Left kidney (tissue), 8 donors: Measurements from ENCODE around the gene TUT1. TPM values are rescaled to one million over a fixed set of nuclear protein-coding genes. Genes with fewer than 3 reads are reported as not detected.
"Not testable (repeated sequence)": the region's sequence is repeated elsewhere in the genome, so short reads cannot be mapped to it uniquely, and the experiment has no call there.

Experiments used
- DNase-seq: peaks from one replicate; pipeline ENCODE4 v3.0.0-alpha.2; 2013
- long read RNA-seq, 8 donors: transcript quantifications; one replicate each; lab custom pipeline, GENCODE V29; 2026
- polyA plus RNA-seq: library from polyadenylated mRNA; unstranded; fragments of 120-200 nt; gene quantifications from one replicate; pipeline ENCODE4 v1.2.1, GENCODE V29; 2013; ENCODE audit not compliant: insufficient read length

Gene TUT1, protein sequence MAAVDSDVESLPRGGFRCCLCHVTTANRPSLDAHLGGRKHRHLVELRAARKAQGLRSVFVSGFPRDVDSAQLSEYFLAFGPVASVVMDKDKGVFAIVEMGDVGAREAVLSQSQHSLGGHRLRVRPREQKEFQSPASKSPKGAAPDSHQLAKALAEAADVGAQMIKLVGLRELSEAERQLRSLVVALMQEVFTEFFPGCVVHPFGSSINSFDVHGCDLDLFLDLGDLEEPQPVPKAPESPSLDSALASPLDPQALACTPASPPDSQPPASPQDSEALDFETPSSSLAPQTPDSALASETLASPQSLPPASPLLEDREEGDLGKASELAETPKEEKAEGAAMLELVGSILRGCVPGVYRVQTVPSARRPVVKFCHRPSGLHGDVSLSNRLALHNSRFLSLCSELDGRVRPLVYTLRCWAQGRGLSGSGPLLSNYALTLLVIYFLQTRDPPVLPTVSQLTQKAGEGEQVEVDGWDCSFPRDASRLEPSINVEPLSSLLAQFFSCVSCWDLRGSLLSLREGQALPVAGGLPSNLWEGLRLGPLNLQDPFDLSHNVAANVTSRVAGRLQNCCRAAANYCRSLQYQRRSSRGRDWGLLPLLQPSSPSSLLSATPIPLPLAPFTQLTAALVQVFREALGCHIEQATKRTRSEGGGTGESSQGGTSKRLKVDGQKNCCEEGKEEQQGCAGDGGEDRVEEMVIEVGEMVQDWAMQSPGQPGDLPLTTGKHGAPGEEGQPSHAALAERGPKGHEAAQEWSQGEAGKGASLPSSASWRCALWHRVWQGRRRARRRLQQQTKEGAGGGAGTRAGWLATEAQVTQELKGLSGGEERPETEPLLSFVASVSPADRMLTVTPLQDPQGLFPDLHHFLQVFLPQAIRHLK
- polyA plus RNA-seq = 24.8 TPM
- long read RNA-seq, donor 1, partial matches to known transcripts = 9 of 11 reads
- long read RNA-seq, donor 1, other reads (novel, unspliced or antisense) = 0 of 11 reads
- long read RNA-seq, donor 2, partial matches to known transcripts = 5 of 10 reads
- long read RNA-seq, donor 2, other reads (novel, unspliced or antisense) = 0 of 10 reads
- long read RNA-seq, donor 3, partial matches to known transcripts = 0 of 3 reads
- long read RNA-seq, donor 3, other reads (novel, unspliced or antisense) = 0 of 3 reads
- long read RNA-seq, donor 4 = 0 reads
- long read RNA-seq, donor 5, partial matches to known transcripts = 0 of 2 reads
- long read RNA-seq, donor 5, other reads (novel, unspliced or antisense) = 0 of 2 reads
- long read RNA-seq, donor 6, partial matches to known transcripts = 0 of 1 reads
- long read RNA-seq, donor 6, other reads (novel, unspliced or antisense) = 0 of 1 reads
- long read RNA-seq, donor 7, transcript TUT1-202 (9 exons, 2,826 nt) = major isoform, 5 of 9 reads
- long read RNA-seq, donor 7, partial matches to known transcripts = 0 of 9 reads
- long read RNA-seq, donor 7, other reads (novel, unspliced or antisense) = 0 of 9 reads
- long read RNA-seq, donor 8, partial matches to known transcripts = 0 of 4 reads
- long read RNA-seq, donor 8, other reads (novel, unspliced or antisense) = 0 of 4 reads

DNA sequence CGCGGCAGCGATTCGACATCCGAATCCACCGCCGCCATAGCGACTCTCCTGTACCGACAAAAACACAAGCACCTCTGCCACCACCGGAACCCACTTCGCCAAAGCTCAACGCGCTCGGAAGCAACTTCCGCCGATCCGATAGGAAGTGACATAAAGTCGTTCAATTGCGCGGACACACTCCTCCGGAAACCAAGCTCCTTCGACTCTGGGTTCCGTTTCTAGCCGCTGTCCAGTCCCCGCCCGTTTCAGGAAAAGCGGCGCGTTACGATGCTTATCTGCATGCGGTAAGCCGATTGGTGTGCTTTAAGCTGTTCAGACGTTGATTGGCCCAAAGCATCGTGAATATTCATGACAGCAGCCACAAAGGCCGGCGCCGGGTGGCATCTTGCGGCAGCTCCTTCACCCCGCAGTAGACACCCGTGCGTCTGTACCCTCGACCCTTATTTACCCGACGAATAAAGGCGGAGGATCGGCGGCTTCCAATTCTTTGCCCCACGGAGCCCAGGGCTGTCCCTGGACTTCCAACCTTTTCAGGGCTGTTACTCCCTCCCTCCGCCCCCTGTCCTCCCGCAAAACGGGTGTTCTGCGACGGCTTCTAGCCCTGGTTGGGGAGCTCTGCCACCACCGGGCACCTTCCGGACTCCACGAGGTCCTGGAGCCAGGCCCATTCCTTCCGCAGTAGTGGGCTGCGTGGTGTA is at the start of gene TUT1:
Gene TUT1 (minus strand): TSS at position 76 of the 698 bp plus-strand sequence. CDS start 38 bp downstream, at position 38.
- DNase-seq = peak; percentile 99

DNA sequence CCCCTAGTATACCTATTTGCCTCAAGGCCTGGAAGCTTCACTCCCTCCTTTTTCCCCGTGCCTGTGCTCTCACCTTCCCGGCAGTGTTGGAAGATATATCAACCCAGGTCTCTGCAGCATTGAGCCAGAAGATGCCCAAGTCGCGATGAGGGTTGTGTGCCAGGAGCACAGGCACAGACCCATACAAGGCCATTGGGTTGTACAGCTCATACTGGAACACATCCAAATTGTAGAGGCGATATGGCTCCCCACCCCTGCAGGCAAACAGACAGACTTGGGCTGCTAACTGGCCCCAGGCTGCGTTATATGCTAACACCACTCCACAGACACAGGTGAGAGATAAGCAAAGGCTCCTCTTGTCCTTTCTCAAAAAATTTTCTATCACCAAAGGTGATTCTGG is 41.2 kb upstream of the TUT1 start:
- no peak for DNase-seq

DNA sequence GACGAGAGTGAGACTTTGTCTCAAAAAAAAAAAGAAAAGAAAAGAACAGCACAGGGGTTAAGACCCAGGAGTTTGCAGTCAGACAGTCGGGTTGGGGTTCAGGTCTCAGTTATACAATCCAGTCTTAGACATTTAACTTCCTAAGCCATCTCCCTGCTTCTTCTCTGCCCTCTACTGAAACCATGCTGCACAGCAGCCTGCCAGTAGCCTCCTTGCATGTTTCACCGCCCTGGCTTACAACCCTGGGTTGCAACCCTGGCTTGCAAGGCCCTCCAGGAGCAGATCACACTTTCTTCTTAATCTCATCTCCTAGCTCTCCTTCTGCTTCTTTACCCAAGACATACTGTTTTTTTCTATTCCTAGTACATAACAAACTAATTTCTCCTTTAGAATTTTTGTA is 36.4 kb upstream of the TUT1 start:
- no peak for DNase-seq

DNA sequence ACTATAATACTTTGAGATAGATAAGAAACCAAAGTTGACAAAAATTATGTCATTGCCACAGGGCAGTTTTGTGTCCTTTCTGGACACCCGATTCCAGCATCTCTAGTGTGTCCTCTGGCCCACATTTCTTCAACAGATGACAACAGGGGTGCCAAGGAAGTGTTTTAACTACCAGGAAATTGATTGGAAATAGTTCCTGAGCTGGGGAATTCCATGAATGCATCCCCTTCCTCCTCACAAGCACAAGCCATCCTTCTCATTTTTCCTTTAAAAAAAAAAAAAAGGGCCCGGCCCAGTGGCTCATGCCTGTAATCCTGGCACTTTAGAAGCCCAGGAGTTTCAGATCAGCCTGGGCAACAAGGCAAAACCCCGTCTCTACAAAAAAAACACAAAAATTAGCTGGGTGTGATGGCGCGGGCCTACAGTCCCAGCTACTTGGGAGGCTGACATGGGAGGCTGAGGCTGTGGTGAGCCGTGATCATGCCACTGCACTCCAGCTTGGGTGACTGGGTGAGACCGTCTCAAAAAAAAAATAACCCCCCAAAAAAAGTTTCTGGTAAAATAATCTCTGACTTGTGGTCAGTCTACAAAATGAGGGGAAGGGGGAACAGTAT is 31.3 kb upstream of the TUT1 start:
- DNase-seq = no peak

DNA sequence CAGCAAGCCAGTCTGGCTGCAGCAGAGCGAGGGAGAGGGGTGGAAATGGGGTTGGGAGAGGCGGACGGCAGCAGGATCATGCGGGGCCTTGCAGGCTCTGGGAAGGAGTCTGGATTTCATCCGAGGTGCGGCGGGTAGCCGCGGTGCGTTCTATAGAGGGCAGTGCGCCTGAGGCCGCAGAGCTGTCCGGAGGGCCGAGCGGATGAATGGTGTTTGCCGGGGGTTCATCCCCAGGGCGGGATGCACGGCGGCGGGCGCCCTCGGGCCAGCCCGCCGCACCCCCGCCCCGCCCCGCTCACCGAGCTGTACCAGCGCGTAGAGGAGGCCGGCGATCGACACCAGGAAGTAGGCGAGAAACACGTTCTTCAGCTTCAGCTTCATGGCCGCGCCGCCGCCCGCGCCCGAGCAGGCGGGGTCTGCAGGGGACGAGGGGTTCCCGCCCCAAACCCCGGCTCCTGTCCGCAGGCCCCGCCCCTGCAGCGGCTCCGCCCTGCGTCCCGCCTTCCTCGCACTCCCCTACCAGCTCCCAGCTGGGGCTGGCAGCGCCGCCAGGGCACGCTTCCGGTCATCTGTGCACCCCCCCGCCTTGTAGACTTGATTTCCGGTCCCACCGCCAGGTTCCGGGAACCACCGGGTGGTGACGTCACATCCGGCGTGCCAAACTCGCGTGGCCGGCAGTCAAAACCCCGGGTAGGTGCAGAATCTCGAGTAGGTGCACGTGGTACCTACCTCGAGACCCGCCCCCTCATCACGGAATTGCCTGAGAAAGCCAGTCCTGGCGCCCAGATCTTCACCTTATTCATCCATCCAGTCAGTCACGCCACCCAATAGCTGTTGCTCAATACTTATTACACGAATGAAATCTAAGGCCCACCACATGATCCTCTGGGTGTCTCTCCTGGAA is 30.5 kb upstream of the TUT1 start, which contains the start of gene B3GAT3:
Gene B3GAT3 (minus strand): TSS at position 420 of the 904 bp plus-strand sequence. CDS start 39 bp downstream, at position 381.
- DNase-seq = peak; percentile 93

DNA sequence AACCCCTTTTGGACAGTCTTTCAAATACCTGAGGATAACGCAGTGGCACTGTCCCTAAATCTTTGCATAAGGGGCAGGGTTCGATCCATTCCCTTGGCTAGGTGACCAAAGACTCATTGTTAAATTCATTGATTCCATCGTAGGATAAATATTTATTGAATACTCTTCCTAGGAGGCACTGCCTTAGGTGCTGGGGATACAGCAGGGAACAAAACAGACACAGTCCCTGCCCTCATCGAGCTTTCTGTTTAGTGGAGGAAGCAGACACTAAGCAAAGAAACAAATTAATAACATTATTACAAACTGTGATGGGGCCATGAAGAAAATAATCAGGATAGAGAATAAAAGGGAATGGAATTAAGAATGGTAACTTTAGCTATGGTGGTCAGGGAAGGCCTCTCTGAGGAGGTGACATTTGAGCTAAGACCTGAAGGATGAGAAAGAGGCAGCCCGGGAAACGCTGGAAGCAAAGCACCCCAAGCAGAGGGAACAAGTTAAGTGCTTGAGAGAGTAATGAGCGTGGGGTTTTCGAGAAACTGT is 29.8 kb upstream of the TUT1 start:
- DNase-seq = no peak

DNA sequence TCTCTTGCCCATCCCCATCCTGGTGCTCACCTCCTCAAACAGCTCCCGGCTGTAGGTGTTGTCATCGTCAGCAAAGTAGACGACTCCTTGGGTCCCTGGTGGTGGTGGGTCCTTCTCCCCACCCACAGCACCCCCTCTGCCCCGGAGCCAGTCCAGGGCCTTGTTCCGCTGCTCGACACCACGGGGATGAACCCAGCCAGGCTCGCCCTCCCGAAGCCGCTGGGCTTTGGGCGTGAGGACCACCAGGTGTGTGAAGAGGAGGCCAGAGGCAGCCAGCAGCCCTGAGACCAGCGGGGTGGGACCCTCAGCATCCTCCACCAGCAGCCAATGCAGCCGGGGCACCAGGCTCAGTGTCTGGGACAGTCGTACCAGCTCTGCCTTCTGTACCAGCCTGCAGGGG is 25.6 kb upstream of the TUT1 start:
- DNase-seq = not testable (repeated sequence)

DNA sequence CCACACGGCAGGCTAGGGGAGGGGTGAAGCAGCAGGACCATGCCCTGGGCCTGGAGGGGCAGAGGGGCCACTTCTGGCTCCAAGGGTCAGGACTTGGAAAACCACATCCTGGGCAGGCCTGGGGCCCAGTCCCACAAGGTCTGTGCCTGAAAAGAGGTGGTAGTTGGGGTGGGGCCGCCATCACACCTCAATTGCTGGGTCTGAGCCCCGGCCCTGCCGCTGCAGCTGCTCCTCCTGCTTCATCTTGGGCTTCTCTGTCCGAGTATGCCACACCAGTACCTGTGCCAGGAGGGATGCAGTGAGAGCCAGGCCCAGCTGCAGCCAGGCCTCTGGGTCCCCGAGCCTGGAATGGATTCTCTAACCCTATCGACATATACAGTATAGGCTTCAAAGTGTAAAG is 24.2 kb upstream of the TUT1 start:
- DNase-seq = no peak

DNA sequence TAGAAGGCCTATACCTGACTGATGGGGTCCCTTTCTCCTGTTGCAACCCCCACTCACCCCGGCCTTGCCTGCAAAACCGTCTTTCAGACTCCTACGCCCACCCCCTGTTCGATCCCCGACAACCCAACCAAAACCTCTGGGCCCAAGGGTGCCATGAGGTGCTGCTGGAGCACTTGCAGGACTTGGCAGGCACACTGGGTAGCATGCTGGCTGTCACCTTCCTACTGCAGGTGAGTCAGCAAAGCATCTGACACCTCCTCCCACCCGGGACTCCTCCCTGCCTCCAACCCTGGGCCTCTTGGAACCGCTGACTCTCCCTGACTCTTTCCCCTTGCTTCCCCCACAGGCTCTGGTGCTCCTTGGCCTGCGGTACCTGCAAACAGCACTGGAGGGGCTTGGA is 23.0 kb upstream of the TUT1 start:
- no peak for DNase-seq

DNA sequence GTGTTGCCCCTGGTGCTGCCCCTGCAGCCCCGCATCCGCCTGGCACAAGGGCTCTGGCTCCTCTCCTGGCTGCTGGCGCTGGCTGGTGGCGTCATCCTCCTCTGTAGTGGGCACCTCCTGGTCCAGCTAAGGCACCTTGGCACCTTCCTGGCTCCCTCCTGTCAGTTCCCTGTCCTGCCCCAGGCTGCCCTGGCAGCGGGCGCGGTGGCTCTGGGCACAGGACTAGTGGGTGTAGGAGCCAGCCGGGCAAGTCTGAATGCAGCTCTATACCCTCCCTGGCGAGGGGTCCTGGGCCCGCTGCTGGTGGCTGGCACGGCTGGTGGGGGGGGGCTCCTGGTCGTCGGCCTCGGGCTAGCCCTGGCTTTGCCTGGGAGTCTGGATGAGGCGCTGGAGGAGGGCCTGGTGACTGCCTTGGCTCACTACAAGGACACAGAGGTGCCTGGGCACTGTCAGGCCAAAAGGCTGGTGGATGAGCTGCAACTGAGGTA is 22.0 kb upstream of the TUT1 start:
- DNase-seq = no peak

DNA sequence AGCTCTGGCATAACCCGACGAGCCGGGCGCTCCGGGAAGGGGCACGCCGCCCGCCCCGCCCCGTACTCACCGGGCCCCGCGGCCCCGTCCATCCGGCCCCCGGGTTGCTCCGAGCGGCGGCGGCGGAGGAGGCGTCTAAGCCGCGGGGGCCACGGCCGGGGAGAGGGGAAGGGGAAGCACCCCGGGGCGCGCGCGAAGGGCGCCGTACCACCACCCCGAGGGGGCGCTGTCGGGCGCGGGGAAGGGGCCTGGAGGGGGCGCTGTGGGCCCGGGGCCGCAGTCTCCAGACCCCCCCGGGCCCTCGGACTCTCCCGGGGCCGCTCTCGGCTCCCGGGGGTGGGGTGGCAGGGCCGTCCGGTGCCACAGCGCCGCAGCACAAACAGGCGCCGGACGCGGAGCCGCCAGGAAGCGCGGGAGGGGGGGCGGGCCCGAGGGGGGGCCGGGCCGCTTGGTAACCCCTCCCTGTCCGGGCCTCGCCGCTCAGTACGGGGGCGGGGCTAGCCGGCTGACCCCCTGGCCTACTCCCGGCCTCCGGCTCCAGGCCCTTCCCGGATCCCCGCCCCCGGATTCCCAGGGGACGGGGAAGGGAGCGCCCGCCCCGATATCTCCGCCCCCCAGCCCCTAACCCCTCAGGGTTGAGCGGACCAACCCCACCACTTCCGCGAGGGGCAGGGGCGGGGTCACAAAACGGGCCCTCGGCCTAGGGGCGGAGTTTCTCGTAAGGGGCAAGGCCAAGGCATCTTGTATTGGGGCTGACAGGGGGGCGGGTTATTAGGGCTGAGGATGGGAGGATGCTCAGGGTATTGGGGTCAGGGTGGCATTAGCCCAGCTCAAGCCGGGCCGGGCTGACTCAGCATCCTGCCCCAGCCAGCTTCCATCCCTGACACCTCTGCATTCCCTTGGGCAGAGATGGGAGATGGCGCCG is 21.3 kb upstream of the TUT1 start, which contains the start of the genes EML3 and ROM1:
Gene EML3 (minus strand): TSS at position 410 of the 925 bp plus-strand sequence. CDS start 318 bp downstream, at position 92.
Gene ROM1 (plus strand): TSS at position 892 of the 925 bp plus-strand sequence. CDS start 25 bp downstream, at position 917.
- peak; percentile 74 for DNase-seq

DNA sequence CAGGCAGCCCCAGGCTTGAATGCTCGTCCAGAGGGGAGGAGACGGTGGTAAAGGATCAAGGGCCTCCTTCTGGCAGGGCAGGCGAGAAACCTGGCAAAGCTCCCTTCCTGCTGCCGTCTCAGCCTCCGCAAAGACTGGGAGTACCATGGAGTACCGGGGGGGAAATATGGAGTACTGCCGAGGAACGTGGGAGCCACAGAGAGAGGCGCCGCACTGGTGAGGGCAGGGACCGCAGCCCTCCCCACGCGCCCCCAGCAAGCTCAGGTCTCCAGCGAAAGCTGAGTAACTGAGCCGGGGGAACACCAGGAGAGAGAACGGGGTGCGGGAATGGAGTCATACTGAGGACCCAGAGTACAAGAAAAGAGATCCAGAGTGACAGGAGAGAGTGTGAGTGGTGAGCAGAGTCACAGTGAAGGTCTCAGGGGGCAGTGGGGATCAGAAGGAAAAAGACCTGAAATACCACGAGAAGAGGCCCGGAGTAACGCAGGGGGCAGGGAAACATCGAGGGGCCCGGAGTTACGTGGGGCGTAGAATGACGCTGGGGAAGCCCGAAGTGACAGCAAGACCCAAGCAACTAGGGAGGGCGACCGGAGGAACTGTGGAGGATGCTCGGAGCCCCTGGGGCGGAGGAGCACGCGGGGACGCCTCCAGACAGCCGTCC is 20.5 kb upstream of the TUT1 start:
- no peak for DNase-seq

DNA sequence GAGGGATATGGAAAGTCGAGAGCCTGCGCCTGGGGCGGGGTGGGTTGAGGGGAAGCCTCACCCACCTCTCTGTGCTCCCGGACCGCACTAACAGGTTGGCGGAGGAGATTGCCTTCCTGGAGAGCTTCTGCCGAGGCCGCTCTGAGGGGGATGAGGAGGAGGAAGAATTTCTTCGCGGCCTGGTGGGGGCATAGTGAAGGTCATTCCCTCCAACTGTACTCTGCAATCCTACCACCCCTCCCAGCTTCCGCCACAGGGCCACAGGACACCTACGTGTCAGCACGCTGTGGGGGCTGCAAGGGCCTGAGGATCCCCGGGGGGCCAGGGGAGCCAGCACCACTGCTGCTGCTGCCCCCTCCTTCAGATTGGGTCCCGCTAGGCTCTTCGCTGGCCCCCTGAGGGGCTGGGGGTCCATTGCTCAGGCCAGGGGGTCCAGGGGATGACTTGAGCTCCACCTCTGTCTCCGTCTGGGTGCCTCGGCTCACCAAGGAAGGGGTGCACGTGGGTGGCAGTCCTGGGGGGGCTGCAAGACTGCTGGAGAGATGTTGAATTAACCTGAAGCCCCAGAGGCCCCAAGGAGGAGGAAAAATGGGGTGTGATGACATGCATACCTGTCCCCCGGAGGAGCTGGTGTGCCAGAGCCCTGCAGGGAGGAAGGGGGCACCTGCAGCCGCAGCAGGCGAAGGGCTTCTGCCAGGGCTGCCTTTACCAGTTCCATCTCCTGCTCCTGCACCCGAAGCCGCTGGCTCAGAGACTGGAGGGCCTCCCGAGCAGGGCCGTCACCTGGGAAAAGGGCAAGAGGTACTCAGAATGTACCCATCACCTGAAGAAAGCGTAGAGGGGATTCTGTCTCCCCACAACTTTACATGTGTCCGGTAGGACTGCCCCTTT is 19.7 kb upstream of the TUT1 start:
- DNase-seq = no peak

DNA sequence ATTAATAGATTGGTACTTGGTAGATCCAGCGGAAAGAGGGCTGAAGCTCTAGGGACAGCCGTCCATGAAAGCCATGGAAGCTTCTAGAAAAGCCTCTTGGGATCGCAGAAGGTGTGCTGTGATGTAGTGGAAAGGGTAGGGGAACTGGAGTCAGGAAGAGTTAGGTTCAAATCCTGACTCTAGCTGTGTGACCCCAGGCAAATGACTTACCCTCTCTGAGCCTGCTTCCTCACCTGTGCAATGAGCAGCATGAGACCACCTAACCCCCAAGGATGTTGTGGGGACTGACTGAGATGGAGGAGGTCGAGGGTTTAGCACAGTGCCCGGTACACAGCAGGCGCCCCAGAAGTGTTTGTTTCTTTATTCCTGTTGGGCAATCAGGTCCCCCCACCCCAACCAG is 19.1 kb upstream of the TUT1 start:
- no peak for DNase-seq

DNA sequence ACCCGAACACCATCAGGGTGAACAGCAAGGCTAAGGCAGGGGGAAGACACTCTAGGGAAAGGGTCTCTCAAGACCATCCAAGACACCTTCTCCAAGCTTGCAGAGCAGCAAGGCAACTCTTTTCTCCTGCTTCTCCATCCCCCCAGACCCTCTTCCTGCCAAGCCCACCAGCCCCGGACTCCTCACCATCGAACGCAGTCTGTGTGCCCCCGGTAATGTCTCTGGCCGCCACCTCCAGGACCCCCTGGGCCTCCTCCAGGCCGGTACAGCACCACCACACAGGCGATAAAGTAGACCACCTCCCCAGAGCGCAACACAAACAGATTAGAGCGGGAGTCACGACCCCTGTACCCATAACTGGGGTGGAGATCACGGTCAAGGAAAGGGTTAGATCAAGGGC is 17.5 kb upstream of the TUT1 start:
- no peak for DNase-seq

DNA sequence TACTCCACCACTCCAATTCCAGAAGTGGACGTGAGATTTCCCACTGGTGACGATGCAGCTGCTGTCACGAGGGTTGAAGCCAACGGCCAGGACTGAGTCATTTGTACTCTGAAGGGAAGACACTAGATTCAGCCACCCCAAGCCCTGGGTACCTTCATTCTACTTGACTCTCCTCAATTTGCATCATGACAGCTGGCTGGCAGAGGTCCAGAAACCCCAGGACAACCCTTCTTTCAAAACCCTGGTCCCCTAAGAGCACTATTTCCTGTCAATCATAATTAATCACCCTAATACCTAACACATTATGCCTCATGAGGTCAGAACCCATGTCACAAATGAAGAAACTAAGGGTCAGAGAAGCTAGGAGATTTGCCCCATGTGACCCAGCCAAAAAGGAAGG is 16.4 kb upstream of the TUT1 start:
- no peak for DNase-seq
